ENCODE measurements around the gene GBF1.

GBF1 gene

DNA sequence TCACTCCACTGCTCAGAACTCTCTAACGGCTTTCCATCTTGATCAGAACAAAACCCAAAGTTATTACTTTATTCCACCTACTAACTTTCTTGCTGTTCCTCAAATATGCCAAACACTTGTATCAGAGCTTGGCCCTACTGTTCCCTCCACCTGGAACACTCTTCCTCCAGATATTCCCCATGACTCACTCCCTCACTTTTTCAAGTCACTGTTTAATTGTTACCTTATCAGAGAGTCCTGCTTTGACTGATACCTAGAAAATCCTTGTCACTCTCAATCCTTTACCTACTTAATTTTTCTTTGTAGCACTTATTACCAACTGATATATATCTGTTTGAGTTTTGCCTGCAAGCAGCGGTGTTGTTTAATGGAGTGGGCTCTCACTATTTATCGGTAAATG is 144.6 kb downstream of the GBF1 start:
- Histone ChIP-seq H3K4me3 (ENCODE audit: low read length) (no peak overlapping the region), H2AFZ (ENCODE audit: low read depth, low read length) (no peak overlapping the region), H3K36me3 (ENCODE audit: insufficient read depth, low read length) (no peaks in the 10 kb centered on the region), H3K9me3 (ENCODE audit: low read length) (no peaks in the 10 kb centered on the region), H3K27me3 (ENCODE audit: insufficient read depth, low read length) (no peaks in the 10 kb centered on the region), H3K4me1 (ENCODE audit: insufficient read depth, low read length) (peaks cover 6% of the 10 kb centered on the region)

DNA sequence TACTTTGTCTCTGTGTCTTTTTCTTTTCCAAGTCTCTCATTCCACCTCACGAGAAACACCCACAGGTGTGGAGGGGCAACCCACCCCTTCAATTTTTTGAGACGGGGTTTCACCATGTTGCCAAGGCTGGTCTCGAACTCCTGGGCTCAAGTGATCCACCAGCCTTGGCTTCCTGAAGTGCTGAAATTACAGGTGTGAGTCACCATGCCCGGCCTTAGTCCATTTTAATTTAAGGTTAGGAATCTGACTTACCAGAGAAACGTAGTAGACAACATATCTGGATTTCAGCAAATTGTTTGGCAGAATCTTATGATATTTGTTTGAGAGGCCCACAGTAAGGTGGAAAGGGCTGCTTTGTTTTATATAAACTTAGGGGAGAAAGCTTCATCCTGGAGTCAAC is 147.0 kb downstream of the GBF1 start:
- no peaks in the 10 kb centered on the region for H3K36me3 ChIP-seq (ENCODE audit: insufficient read depth, low read length)
- no peak overlapping the region for H2AFZ ChIP-seq (ENCODE audit: low read depth, low read length)
- peaks cover 18% of the 10 kb centered on the region for H3K4me1 ChIP-seq (ENCODE audit: insufficient read depth, low read length)
- no peaks in the 10 kb centered on the region for H3K27me3 ChIP-seq (ENCODE audit: insufficient read depth, low read length)
- H3K4me3 ChIP-seq (ENCODE audit: low read length): no peak overlapping the region
- no peaks in the 10 kb centered on the region for H3K9me3 ChIP-seq (ENCODE audit: low read length)

DNA sequence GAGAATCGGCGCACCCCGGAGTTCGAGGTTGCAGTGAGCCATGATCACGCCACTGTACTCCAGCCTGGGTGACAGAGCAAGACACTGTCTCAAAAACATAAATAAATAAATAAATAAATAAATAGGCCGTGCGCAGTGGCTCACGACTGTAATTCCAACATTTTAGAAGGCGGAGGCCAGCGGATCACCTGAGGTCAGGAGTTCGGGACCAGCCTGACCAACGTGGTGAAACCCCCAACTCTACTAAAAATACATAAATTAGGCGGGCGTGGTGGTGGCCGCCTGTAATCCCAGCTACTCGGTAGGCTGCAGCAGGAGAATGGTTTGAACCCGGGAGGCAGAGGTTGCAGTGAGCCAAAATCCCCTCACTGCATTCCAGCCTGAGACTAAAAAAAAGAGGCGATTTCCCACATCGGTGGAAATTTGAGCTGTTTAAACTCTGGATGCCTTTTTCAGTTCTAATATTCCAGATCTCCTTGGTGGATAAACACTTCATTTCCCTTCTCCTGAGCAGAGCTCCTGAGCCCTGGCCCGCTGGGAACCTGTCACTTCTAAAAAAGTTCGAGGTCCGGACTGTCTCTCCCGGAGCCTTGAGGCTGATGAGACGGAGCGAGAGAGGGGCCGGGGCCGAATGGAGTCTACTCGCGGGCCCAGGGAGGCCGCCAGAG is 148.2 kb downstream of the GBF1 start:
- no peaks in the 10 kb centered on the region for H3K9me3 ChIP-seq (ENCODE audit: low read length)
- no peaks in the 10 kb centered on the region for H3K27me3 ChIP-seq (ENCODE audit: insufficient read depth, low read length)
- peak overlapping the region; percentile 54 for H3K4me3 ChIP-seq (ENCODE audit: low read length)
- peak overlapping the region; percentile 91 for H2AFZ ChIP-seq (ENCODE audit: low read depth, low read length)
- peaks cover 18% of the 10 kb centered on the region for H3K4me1 ChIP-seq (ENCODE audit: insufficient read depth, low read length)
- H3K36me3 ChIP-seq (ENCODE audit: insufficient read depth, low read length): peaks cover 4% of the 10 kb centered on the region

DNA sequence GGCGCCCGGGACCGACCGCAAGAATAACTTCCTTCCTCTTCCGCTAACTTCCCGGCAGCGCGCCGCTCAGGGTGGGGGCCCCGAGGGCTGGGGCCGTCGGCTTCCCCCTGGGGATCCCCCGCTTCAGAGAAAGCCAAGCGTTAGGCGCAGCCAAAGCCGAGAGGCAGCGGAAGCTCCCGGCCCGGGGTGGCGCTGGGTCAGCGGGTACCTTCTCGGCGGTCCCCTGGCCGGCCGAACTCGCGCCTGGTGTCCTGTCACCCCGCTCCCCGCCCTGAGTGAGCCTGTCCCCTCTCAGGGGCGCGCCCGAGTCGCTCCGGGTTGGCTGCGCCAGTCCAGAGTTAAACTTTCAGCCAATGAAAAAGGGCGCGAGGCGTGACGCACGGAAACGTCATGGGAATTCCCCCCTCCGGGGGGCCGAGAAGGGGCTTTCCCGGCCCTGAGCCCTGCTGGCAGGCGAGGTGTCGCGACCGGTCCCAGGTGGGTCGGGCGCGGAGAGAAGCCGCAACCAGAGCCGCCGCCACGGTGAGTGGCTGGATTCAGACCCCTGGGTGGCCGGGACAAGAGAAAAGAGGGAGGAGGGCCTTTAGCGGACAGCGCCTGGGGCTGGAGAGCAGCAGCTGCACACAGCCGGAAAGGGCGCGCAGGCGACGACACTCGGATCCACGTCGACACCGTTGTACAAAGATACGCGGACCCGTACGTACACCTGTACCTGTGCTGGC is 148.9 kb downstream of the GBF1 start:
- Histone ChIP-seq H3K4me3 (ENCODE audit: low read length) (peak overlapping the region; percentile 54), H3K4me1 (ENCODE audit: insufficient read depth, low read length) (peaks cover 20% of the 10 kb centered on the region), H3K9me3 (ENCODE audit: low read length) (no peaks in the 10 kb centered on the region), H2AFZ (ENCODE audit: low read depth, low read length) (peak overlapping the region; percentile 91), H3K27me3 (ENCODE audit: insufficient read depth, low read length) (no peaks in the 10 kb centered on the region), H3K36me3 (ENCODE audit: insufficient read depth, low read length) (peaks cover 4% of the 10 kb centered on the region)

DNA sequence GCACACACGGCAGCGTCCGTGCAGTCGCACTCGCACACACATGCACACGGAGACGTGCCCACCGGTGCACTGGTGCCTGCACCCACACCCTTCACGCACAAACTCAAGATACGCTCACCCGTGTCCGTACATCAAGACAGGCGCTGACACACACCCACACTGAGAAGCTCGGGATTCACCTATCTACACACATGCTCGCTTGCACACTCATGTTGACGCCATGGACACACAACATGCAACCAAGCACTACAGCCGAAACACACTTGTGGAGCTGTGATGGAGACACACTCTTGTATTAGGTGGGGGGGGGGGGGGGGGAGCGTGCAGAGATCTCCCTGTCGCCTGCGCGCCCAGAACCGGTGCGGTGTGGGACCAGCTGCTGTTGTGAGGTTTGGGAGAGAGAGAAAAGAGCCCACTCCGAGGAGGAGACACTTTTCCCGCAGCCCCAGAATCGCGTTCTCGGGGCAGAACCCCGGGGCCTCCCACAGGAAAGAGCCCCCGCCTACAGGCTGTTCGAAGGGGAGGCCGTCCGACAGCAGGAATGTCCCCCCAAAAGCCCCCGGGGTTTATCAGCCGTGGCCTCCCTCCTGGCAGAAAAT is 149.6 kb downstream of the GBF1 start:
- Histone ChIP-seq H3K27me3 (ENCODE audit: insufficient read depth, low read length) (no peaks in the 10 kb centered on the region), H3K36me3 (ENCODE audit: insufficient read depth, low read length) (peaks cover 4% of the 10 kb centered on the region), H2AFZ (ENCODE audit: low read depth, low read length) (peak overlapping the region; percentile 91)

DNA sequence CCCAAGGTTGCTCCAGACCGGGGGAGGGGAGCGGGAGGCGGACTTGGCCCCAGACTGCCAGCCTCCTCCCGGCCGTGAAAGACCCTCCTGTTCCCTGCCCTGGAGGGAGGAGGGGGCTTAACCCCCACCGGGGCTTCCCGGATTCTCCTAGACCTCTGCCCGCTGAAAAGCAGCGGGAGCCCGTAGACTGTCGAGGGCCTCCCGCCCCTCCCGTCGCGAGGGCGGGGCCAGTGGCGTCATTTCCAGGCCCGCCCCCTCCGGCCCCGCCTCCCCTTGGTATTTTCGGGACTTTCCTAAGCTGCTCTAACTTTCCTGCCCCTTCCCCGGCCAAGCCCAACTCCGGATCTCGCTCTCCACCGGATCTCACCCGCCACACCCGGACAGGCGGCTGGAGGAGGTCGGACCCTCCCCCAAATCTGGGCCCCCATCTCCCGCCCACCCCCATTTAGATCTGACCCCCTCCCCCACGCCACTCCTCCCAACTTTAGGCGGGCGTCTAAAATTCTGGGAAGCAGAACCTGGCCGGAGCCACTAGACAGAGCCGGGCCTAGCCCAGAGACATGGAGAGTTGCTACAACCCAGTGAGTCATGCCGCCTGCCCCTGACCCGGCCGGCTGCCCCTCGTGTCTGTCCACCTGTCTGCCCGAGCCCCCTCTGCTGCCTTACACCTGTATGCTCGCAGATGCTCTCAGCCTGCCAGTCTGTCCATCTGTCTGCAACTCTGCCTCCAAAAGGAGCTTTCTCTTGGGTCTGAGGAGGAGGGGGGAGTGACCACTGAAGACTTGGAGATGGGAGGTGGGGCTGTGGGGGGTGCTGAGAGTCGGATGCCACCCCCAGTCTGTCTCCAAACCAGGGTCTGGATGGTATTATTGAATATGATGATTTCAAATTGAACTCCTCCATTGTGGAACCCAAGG is 150.3 kb downstream of the GBF1 start, which contains the start of gene NFKB2:
Gene NFKB2, plus strand, starts transcription at position 306 of the 917 bp plus-strand sequence. Its CDS starts 255 bp downstream, at position 561.
- Histone ChIP-seq H2AFZ (ENCODE audit: low read depth, low read length) (peak within 1 kb of the TSS; percentile 91), H3K36me3 (ENCODE audit: insufficient read depth, low read length) (peaks cover 8% of the 10 kb centered on the region), H3K9me3 (ENCODE audit: low read length) (no peaks in the 10 kb centered on the region), H3K27me3 (ENCODE audit: insufficient read depth, low read length) (no peaks in the 10 kb centered on the region), H3K4me1 (ENCODE audit: insufficient read depth, low read length) (peaks cover 24% of the 10 kb centered on the region), H3K4me3 (ENCODE audit: low read length) (peak within 1 kb of the TSS; percentile 54)

More for the DNA sequence above, 149.6 kb downstream of the GBF1 start:
- peaks cover 24% of the 10 kb centered on the region for H3K4me1 ChIP-seq (ENCODE audit: insufficient read depth, low read length)
- no peaks in the 10 kb centered on the region for H3K9me3 ChIP-seq (ENCODE audit: low read length)
- peak overlapping the region; percentile 54 for H3K4me3 ChIP-seq (ENCODE audit: low read length)

DNA sequence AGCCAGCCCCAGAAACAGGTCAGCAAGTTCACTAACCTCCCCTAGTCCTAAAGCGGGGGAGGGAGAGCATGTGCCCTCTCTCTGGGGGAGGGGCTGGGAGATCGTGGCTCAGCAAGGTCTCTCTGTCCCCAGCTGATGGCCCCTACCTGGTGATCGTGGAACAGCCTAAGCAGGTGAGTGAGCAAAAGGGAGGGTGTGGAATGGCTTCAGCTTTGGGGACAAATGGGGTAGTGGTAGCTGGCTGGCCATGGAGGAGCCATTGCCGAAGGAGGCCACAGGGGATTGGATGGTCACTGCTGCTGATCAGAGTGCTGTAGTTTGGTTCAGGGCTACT is 151.0 kb downstream of the GBF1 start:
- H3K4me3 ChIP-seq (ENCODE audit: low read length): peak overlapping the region; percentile 54
- no peaks in the 10 kb centered on the region for H3K27me3 ChIP-seq (ENCODE audit: insufficient read depth, low read length)
- H3K36me3 ChIP-seq (ENCODE audit: insufficient read depth, low read length): peaks cover 13% of the 10 kb centered on the region
- no peak overlapping the region for H2AFZ ChIP-seq (ENCODE audit: low read depth, low read length)
- H3K9me3 ChIP-seq (ENCODE audit: low read length): no peaks in the 10 kb centered on the region
- H3K4me1 ChIP-seq (ENCODE audit: insufficient read depth, low read length): peaks cover 24% of the 10 kb centered on the region

DNA sequence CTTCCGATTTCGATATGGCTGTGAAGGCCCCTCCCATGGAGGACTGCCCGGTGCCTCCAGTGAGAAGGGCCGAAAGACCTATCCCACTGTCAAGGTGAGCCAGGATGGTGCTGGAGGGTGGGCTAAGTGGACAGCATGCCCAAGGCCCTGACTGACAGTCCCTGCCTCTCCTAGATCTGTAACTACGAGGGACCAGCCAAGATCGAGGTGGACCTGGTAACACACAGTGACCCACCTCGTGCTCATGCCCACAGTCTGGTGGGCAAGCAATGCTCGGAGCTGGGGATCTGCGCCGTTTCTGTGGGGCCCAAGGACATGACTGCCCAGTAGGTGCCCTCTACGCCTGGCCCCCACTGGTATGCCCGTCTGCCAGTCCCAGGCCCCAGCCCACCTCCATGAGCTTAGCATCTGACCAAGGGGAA is 151.4 kb downstream of the GBF1 start:
- H3K4me3 ChIP-seq (ENCODE audit: low read length): no peak overlapping the region
- peaks cover 17% of the 10 kb centered on the region for H3K36me3 ChIP-seq (ENCODE audit: insufficient read depth, low read length)
- H3K4me1 ChIP-seq (ENCODE audit: insufficient read depth, low read length): peaks cover 24% of the 10 kb centered on the region
- H3K9me3 ChIP-seq (ENCODE audit: low read length): no peaks in the 10 kb centered on the region
- H3K27me3 ChIP-seq (ENCODE audit: insufficient read depth, low read length): no peaks in the 10 kb centered on the region
- no peak overlapping the region for H2AFZ ChIP-seq (ENCODE audit: low read depth, low read length)

DNA sequence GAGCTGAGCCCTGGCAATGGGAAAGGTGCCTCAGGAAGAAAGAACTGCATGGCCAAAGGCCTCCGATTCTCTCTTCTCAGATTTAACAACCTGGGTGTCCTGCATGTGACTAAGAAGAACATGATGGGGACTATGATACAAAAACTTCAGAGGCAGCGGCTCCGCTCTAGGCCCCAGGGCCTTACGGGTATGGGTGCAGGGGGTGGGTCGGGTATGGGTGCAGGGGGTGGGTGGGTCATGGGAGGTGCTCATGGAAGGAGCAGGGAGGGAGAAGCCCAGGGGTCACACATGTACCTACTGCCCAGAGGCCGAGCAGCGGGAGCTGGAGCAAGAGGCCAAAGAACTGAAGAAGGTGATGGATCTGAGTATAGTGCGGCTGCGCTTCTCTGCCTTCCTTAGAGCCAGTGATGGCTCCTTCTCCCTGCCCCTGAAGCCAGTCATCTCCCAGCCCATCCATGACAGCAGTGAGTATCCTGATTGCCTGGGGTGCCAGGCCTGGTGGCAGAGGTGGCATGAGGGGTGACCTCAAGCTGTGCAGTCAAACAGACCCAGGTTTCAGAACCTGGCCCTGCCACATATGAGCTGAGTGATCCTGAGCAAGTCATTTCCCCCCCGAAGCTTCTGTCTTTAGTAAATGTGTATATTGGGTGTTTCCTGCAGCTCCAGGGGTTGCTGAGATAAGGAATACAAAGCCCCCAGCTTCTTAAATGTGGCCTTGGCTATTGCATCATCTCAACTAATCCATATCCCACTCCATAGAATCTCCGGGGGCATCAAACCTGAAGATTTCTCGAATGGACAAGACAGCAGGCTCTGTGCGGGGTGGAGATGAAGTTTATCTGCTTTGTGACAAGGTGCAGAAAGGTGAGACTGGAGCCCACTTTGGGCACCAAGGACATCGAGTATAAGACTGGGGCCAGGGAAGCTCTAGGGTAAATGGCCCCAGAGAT is 152.2 kb downstream of the GBF1 start:
- Histone ChIP-seq H3K4me1 (ENCODE audit: insufficient read depth, low read length) (peaks cover 24% of the 10 kb centered on the region), H3K27me3 (ENCODE audit: insufficient read depth, low read length) (no peaks in the 10 kb centered on the region), H3K4me3 (ENCODE audit: low read length) (no peak overlapping the region), H3K9me3 (ENCODE audit: low read length) (no peaks in the 10 kb centered on the region), H3K36me3 (ENCODE audit: insufficient read depth, low read length) (peaks cover 19% of the 10 kb centered on the region), H2AFZ (ENCODE audit: low read depth, low read length) (no peak overlapping the region)

DNA sequence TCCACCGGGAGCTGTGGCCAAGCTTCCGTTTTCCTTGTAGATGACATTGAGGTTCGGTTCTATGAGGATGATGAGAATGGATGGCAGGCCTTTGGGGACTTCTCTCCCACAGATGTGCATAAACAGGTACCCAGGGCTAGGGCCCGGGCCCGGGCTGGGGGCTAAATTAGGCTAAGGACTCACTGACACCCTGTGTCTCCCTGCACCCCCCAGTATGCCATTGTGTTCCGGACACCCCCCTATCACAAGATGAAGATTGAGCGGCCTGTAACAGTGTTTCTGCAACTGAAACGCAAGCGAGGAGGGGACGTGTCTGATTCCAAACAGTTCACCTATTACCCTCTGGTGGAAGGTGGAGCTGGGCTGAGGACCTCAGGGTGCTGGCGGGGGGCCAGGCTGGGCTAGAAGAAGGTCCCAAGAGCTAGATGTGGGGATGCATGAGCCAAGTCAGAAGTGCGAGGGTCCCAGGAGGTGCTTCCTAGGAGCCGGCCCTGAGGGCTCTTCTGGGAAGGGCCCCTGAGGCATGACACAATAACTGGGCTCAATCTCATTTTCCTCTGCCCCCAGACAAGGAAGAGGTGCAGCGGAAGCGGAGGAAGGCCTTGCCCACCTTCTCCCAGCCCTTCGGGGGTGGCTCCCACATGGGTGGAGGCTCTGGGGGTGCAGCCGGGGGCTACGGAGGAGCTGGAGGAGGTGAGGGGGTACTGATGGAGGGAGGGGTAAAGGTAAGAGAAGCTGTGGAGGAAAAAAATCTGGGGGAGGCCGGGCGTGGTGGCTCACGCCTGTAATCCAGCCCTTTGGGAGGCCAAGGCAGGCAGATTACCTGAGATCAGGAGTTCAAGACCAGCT is 153.1 kb downstream of the GBF1 start:
- peaks cover 24% of the 10 kb centered on the region for H3K4me1 ChIP-seq (ENCODE audit: insufficient read depth, low read length)
- peaks cover 22% of the 10 kb centered on the region for H3K36me3 ChIP-seq (ENCODE audit: insufficient read depth, low read length)
- no peak overlapping the region for H2AFZ ChIP-seq (ENCODE audit: low read depth, low read length)
- no peaks in the 10 kb centered on the region for H3K27me3 ChIP-seq (ENCODE audit: insufficient read depth, low read length)
- no peaks in the 10 kb centered on the region for H3K9me3 ChIP-seq (ENCODE audit: low read length)
- no peak overlapping the region for H3K4me3 ChIP-seq (ENCODE audit: low read length)

DNA sequence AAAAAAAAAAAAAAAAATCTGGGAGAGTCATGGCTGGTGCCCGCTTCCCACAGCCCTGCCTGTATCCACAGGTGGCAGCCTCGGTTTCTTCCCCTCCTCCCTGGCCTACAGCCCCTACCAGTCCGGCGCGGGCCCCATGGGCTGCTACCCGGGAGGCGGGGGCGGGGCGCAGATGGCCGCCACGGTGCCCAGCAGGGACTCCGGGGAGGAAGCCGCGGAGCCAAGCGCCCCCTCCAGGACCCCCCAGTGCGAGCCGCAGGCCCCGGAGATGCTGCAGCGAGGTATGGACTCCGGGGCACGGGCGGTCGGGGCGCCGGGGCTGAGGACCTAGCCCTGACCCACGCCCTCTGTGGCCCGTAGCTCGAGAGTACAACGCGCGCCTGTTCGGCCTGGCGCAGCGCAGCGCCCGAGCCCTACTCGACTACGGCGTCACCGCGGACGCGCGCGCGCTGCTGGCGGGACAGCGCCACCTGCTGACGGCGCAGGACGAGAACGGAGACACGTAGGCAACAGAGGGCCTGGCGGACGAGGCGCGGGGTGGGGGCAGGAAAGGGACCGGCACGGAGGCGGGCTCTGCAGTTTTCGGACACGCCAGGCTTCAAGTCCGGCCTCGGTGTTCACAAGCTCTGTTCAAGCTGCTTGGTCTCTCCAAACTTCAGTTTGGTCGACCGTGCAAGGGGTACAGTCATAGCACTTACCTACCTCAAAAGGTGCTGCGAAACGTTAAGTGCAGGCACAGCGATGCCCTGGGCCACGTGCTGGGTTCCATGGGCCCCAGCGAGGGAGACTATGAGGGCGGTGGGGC is 154.1 kb downstream of the GBF1 start:
- Histone ChIP-seq H3K4me3 (ENCODE audit: low read length) (peak overlapping the region; percentile 32), H2AFZ (ENCODE audit: low read depth, low read length) (peak overlapping the region; percentile 3), H3K9me3 (ENCODE audit: low read length) (no peaks in the 10 kb centered on the region), H3K27me3 (ENCODE audit: insufficient read depth, low read length) (no peaks in the 10 kb centered on the region), H3K36me3 (ENCODE audit: insufficient read depth, low read length) (peaks cover 26% of the 10 kb centered on the region), H3K4me1 (ENCODE audit: insufficient read depth, low read length) (peaks cover 22% of the 10 kb centered on the region)
